Retina (tissue), 1 donor: Measurements from ENCODE around the gene MYO1B.

ENCODE experiments used
- DNase-seq: peaks from one replicate; pipeline ENCODE4 v3.0.0-alpha.2; 2016

The MYO1B gene

DNA sequence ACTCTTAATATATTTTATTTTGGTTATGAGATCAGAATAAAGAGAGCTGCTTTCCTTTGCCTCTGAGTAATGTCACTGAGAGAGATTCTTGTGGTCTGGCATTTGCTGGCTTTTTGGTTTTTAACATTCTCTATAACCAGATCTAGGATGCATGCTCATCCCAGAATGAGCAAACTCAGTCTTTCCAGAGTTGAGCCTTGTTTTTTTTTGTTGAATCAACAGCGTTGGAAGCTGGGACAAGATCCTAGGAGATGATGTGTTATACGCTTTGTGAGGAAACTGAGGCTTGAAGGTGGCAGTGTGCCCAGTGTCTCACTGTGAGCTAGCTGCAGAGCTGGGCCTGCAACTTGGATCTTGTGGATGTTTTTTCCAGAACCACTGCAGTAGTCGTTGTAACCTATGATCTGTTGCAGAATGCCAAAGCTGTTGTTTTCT lies 19.5 kb downstream of the MYO1B start:
- peak; percentile 12 for DNase-seq

DNA sequence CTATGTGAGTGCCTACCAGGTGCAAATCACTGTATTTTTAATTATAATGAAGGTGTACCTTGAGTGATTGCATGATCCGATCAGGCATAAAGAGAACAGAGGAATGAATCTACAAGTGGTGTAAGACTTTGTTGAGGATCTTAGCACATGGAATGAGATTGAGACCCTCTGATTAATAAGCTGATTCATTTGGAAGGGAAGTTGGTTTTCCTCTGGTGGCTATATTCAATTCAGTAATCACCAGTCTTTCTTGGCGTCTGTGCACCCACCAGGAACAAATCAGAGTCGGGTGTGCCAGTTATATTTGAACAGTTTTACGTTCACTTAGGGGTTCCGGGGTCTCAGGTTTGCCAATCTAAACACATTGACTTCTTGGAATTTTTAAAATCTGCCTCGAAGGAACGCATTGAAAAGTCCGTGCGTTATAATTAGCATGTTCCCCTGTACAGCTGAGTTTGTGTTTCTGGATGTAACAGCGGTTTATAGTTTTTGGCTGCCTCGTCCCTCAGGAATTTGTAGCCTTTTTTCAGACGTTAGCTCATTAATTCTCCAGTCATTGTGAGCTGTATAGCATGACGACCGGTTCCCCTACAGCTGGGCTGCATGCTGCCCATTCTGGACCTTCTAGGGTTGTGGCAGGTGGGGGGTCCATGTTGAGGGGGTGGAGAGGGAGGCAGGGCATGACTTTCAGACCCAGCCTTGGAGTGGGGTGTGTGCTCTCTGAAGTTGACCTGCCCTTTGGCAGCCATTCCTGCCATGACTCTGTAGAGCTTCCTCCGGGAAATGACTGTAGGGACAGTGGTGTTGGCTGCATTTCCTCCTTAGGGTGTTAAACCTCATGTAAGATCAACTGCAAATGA lies 20.3 kb downstream of the MYO1B start:
- peak; percentile 54 for DNase-seq

GRCh38 chr2:191266201-191266600 lies 21.0 kb downstream of the MYO1B start:
- DNase-seq, result no peak

DNA sequence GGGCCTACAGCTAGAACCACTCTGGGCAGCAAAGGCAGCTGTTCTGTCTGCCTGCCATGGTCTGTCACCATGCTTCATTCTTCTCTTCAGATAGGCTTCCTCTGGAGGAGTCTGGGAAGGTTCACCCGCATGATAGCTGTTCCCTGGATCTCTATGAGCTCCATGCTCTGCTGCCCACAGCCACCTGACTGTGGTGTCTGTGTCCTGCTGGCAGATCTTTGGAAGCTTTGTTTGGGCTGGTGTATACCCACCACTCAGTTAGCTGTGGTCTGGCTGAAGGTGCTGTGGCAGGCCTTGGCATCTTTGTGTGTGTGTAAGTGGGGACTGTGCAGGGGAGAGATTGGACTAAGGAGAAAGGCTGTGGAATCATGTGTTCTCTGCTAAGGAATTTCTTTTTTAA lies 23.4 kb downstream of the MYO1B start:
- no peak for DNase-seq

DNA sequence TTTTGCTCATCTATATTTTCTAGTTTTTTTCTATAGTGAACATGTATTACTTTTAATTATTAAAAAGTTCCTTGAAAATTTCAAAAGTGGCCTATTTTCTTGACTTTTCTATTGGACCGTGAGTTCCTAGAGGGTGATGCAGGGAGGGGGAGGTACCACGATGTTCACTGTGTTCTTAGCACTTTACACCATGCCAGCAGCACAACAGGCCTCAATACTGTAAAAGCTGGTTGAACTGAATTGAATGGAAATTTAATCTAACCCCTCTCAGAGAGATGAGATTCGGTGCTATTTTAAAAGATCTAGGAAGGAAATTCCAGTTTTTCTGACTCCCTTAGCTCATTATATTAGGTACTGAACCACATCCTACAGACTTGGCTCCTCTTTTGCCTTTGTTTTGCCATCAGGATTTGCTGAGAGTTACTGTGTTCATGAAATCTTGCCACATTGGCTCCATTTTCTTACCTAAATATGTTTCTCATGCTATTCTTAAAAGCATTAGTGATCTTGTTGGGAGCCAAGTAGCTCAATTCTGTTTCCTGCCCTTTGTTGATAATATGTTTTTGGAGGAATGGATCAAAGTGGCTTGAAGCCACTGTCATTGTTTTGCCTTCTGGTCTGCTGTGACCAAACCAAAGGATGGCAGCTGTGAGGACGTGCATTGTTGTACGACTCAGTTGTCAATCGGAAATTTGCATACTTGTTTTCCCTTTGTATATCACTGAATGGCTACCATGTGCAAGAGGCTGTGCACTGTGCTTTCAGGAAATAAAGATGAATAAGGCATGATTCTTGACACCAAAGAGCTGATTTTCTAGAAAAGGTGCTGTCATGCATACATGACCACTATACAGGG lies 25.3 kb downstream of the MYO1B start:
- DNase-seq, result peak; percentile 46

DNA sequence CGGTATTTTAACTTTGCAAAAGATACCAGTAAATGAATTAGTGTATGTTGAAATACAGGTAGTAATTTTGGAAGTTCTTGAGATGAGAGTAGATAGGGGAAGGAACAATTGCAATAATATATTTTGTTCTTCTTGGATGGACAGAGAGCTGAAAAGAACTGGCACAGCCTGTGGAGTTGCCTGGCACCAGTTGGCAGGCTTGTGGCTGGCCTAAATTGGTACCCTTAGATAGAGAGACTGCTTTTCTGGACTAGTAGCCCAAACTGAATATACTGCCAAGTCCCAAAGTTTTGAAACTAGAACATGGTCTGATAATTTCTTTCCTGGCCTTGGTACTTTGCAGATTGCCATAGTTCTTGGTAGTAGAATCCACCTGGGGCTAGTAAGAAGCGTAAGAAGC lies 26.9 kb downstream of the MYO1B start:
- DNase-seq, result no peak

DNA sequence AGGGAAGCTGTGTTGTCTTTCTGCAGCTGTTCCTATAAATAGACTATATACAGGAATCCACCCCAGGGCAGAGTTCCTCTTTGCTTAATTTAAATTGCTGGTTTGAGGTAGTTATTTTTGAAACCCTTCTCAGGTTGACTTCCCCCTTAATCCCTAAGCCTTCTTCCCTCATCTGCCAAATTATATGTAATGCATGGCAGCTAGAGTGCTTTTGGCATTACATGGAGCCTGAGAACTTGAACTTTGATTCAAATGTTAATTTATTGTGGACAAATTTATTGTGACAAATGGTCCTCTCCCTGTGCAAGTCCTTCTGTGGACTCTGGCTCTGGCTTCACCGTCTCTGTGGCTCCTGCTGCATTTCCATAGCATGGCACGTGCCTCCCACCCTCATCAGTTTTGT lies 29.2 kb downstream of the MYO1B start:
- no peak for DNase-seq

- DNase-seq, result no peak
Measured at GRCh38 chr2:191276792-191277465, 31.7 kb downstream of the MYO1B start.

GRCh38 chr2:191280290-191280689 lies 35.1 kb downstream of the MYO1B start:
- no peak for DNase-seq

- no peak for DNase-seq
Measured at GRCh38 chr2:191280834-191281756, 35.9 kb downstream of the MYO1B start.

DNA sequence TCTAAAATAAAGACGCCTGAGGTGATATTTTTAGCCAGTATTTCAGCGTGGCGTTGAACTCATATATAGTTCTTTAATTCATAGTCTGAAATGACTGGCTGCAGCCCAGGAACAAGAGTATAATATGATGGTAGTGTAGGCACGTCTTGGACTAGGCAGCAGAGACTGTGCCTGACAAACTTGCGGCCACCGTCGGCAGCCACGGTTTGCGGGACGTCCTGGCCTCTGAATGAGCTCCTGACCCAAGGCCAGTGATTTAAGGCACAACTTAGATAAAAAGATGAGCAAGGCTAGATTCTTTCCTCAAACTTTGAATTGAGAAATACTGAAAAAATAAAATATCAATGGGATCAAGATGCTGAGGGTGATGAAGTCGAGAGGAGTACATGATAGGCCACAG lies 40.0 kb downstream of the MYO1B start:
- DNase-seq, result no peak

GRCh38 chr2:191287820-191288219 lies 42.6 kb downstream of the MYO1B start:
- no peak for DNase-seq

- DNase-seq, result no peak
Measured at GRCh38 chr2:191289049-191289448, 43.8 kb downstream of the MYO1B start.

DNA sequence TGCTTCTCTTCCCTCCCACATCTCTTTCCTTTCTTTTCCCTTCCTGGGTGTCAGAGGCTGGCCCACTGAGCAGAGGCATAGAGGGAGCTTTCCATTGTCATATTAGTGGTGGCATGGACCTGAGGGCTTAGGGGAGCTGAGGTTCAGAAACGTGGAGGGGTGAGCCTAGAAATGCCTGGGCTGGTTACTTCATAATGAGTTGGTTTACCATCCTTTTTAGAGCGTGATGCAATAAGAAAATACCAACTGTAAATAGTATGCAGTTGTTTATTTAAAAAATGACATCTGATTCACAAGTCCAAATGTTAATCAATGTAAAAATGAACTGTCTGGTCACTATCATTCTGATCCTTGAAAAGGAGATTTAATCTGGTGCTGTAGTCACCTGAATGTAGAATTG lies 46.3 kb downstream of the MYO1B start:
- DNase-seq, result no peak

GRCh38 chr2:191292869-191293268 lies 47.7 kb downstream of the MYO1B start:
- DNase-seq, result no peak

DNA sequence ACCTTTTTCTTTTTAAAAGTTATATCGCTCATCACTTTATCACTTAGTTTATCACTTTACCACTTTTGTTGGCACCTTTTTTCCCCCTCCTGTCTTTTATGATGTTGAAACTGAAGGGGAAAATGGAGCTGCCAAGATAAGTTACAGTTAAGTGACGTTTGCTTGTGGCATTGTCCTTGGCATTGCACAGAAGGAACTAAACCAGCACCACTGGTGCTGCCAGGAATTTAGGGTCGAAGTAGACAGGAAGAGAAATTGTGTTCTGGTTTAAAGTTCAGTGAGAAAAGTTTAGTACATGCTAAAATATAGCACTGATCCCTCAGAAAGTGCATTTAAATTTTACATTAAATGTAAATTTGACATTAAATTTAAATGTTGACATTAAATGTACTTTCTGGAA lies 49.9 kb downstream of the MYO1B start:
- DNase-seq, result no peak

GRCh38 chr2:191296083-191297006 lies 51.1 kb downstream of the MYO1B start:
- DNase-seq, result no peak

- no peak for DNase-seq
Measured at GRCh38 chr2:191297033-191297432, 51.8 kb downstream of the MYO1B start.

DNA sequence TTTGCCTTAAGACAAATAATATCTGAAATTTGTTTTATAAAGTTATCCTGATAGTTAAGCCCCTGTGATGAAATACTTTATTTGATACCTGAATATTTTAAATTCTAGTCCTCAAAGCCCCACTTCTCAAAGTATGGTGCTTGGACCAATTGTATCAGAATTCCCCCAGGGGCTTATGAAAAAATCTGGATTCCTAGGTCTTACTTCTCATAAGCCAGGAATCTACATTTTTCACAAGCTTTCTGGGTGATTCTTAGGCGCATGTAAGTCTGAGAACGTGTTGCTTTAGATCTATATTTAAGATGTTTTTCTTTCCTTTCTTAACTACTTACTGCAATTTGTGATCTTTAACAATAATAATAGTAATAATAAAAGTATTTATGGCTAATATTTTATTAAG lies 53.1 kb downstream of the MYO1B start:
- no peak for DNase-seq

DNA sequence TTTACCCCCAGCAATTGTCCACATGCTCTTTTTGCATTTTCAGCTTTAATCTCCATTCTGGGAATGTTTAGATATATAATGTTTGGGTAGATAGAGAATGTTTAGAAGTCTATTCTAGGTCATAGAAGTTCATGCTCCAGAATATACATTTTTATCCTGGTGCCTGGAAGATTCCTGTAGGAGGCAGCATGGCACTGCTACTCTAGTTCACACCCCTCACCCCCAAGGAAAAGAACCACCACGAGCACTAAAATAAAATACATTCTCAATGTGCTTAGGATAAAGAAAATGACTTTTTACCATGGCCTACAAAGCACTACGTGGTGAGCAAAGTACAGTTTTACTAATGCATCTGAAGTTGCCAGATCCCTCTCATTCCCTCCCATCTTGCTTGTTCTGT lies 53.8 kb downstream of the MYO1B start:
- DNase-seq, result no peak

GRCh38 chr2:191299866-191300265 lies 54.7 kb downstream of the MYO1B start:
- DNase-seq, result no peak
